GM18907 (cell line): Measurements from ENCODE around the gene VSTM4.

Experiments used
- ATAC-seq: cut with Tn5 transposase; IDR thresholded peaks from one replicate; pipeline ENCODE4 v1.9.1; 2021; ENCODE audit warnings: mild to moderate bottlenecking, moderate library complexity; ENCODE audit not compliant: unreplicated experiment

Gene VSTM4

GRCh38 chr10:48981310-48981907 is 133.9 kb downstream of the VSTM4 start:
- ATAC-seq = no peak

DNA sequence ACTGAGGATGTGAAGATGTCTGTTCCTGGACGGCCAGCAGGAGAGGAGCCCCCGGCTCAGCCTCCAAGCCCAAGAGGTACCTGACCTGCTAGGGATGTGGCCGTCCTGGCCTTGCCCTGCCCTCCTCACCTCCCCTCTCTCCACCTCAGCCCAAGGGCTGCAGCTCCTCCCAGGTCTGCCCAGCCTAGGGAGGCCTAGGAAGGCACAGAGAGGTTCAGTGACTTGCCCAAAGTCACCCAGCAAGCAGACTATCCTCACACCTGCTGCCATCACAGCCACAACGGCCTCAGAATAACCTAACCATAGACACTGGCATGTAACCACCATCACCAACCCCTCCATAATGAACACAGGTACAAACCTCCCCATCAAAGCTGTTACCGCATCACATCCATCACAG is 137.0 kb downstream of the VSTM4 start:
- ATAC-seq = no peak

- ATAC-seq = no peak
Measured at GRCh38 chr10:48976196-48976595, 139.1 kb downstream of the VSTM4 start.

GRCh38 chr10:48974510-48975156 is 140.7 kb downstream of the VSTM4 start:
- ATAC-seq = no peak

GRCh38 chr10:48973065-48973464 is 142.3 kb downstream of the VSTM4 start:
- no peak for ATAC-seq

- no peak for ATAC-seq
Measured at GRCh38 chr10:48970654-48971053, 144.7 kb downstream of the VSTM4 start.

GRCh38 chr10:48970046-48970445 is 145.3 kb downstream of the VSTM4 start:
- no peak for ATAC-seq

- ATAC-seq = no peak
Measured at GRCh38 chr10:48968036-48968435, 147.3 kb downstream of the VSTM4 start.

DNA sequence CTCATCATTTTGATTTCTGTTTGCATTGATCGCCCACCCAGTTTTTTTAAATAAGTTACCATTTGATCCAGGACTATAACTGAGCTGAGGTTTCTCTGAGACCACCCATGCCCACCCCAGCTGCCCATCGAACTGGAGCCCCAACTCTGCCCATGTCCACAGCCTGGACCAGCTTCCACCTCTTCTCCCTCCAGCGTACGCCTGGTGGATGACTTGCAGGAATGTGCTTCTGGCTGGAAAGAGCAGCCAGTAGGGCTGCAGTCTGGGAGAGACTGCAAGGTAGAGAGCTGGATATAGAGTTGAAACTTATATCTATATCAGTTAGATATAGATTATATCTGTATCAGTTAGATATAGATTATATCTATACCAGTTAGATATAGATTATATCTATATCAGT is 149.9 kb downstream of the VSTM4 start:
- no peak for ATAC-seq
